ENCODE results near the gene C9orf40. TPM values are rescaled to one million over a fixed set of nuclear protein-coding genes. Genes with fewer than 3 reads are reported as not detected.

Gene C9orf40
- total and polyA plus RNA-seq, 2 of the 4 experiments (the other 2 are of a cell fraction): 0.36 to 1.9 TPM

- H4K5ac ChIP-seq (ENCODE audit: low read depth, low read length): no peak overlapping the region
- no peaks in the 10 kb centered on the region for H3K36me3 ChIP-seq (ENCODE audit: control insufficient read depth, insufficient read depth, low read length)
- no peaks in the 10 kb centered on the region for H4K20me1 ChIP-seq (ENCODE audit: insufficient read depth, low read length)
- ATAC-seq (ENCODE audit: low read depth) (no peak), DNase-seq (no peak)
- no peak overlapping the region for H2BK20ac ChIP-seq (ENCODE audit: low read depth, low read length)
- no peak overlapping the region for H2AK5ac ChIP-seq (ENCODE audit: low read depth, low read length)
- no TSS peak for BruUV-seq (replicated peaks)
- H2AK9ac ChIP-seq (replicated peaks; ENCODE audit: low read depth, low read length, poor library complexity): no peak overlapping the region
- H3K79me1 ChIP-seq (ENCODE audit: low read depth in 1 of 2, low read length in 2 of 2): no peaks in the 10 kb centered on the region
- H4K8ac ChIP-seq (ENCODE audit: low read depth in 2 of 2, low read length in 2 of 2): no peak overlapping the region
- no peak overlapping the region for H3K4me3 ChIP-seq (ENCODE audit: insufficient read depth, low read depth, low read length)
- H3K27ac ChIP-seq (ENCODE audit: insufficient read depth, low read length): no peak overlapping the region
- peaks cover 5% of the 10 kb centered on the region for H3K9me3 ChIP-seq (ENCODE audit: control insufficient read depth, insufficient read depth, low read length)
- H3K18ac ChIP-seq (ENCODE audit: low read depth, low read length): no peak overlapping the region
- H3K9me1 ChIP-seq (ENCODE audit: insufficient read depth, low read length): no peaks in the 10 kb centered on the region
- no peak for TF ChIP-seq MAFK (IDR thresholded peaks at IDR 0.05; ENCODE audit: low read depth, low read length)
- no peak for TF ChIP-seq SMC3 (IDR thresholded peaks at IDR 0.05; ENCODE audit: low read depth, low read length)
- no peak for TF ChIP-seq NFE2L2 (IDR thresholded peaks at IDR 0.05; ENCODE audit: low read depth, low read length)
- no peak for TF ChIP-seq USF2 (IDR thresholded peaks at IDR 0.05; ENCODE audit: low read depth, low read length)
- no peak for TF ChIP-seq RAD21 (IDR thresholded peaks at IDR 0.05; ENCODE audit: low read length)
- no peak for TF ChIP-seq RCOR1 (IDR thresholded peaks at IDR 0.05; ENCODE audit: insufficient replicate concordance, low read length)
- no peak for TF ChIP-seq FOS (IDR thresholded peaks at IDR 0.05; ENCODE audit: low read depth, low read length)
- TF ChIP-seq CHD1 (IDR thresholded peaks at IDR 0.05; ENCODE audit: low read depth, low read length): no peak
- no peak for TF ChIP-seq BHLHE40 (IDR thresholded peaks at IDR 0.05; ENCODE audit: low read depth, low read length)
- no peak for TF ChIP-seq CTCF (conservative IDR thresholded peaks at IDR 0.05; ENCODE audit: low read depth, low read length)
- no peak for TF ChIP-seq POLR2A (IDR thresholded peaks at IDR 0.05; ENCODE audit: low read depth, low read length)
- TF ChIP-seq MXI1 (IDR thresholded peaks at IDR 0.05; ENCODE audit: borderline replicate concordance, low read depth, low read length): no peak
- TF ChIP-seq RFX5 (IDR thresholded peaks at IDR 0.05; ENCODE audit: low read depth, low read length): no peak
- no peak for TF ChIP-seq CEBPB (IDR thresholded peaks at IDR 0.05; ENCODE audit: low read depth, low read length)
- TF ChIP-seq MAZ (IDR thresholded peaks at IDR 0.05; ENCODE audit: borderline replicate concordance, low read depth, low read length): no peak
- TF ChIP-seq, protein P1, sequence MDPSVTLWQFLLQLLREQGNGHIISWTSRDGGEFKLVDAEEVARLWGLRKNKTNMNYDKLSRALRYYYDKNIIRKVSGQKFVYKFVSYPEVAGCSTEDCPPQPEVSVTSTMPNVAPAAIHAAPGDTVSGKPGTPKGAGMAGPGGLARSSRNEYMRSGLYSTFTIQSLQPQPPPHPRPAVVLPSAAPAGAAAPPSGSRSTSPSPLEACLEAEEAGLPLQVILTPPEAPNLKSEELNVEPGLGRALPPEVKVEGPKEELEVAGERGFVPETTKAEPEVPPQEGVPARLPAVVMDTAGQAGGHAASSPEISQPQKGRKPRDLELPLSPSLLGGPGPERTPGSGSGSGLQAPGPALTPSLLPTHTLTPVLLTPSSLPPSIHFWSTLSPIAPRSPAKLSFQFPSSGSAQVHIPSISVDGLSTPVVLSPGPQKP (IDR thresholded peaks at IDR 0.05; ENCODE audit: borderline replicate concordance, low read depth, low read length): no peak
- no CpG with 5 or more reads among the region's 1 CpG for WGBS, 2 experiments (ENCODE audit: extremely low coverage in 2 of 2, insufficient read length in 1 of 2)
- intact Hi-C loops (cut with micrococcal nuclease): no loop called here
- no peak overlapping the region for H2BK5ac ChIP-seq (ENCODE audit: low read depth, low read length, poor library complexity, severe bottlenecking)
- H3K4me1 ChIP-seq (ENCODE audit: control insufficient read depth, insufficient read depth, low read length): no peaks in the 10 kb centered on the region
- no peak overlapping the region for H2BK15ac ChIP-seq (ENCODE audit: low read depth, low read length)
- no peaks in the 10 kb centered on the region for H3K27me3 ChIP-seq (ENCODE audit: control insufficient read depth, insufficient read depth, low read length)
- H2BK120ac ChIP-seq (ENCODE audit: low read depth, low read length): no peak overlapping the region
- H2AFZ ChIP-seq (replicated peaks; ENCODE audit: low read length, poor library complexity): no peak overlapping the region
- H3K23ac ChIP-seq (ENCODE audit: low read depth, low read length): no peak overlapping the region
- dilution Hi-C loops (cut with HindIII; ENCODE audit: low sequenced_read_pairs, unreplicated experiment): no loop called here
- no peak overlapping the region for H3K14ac ChIP-seq (replicated peaks; ENCODE audit: low read depth, low read length)
- H3K56ac ChIP-seq (ENCODE audit: extremely low read depth, insufficient read depth, low read length): no peak overlapping the region
- H4K91ac ChIP-seq (ENCODE audit: insufficient read depth, low read depth, low read length): no peak overlapping the region
- in situ Hi-C loops (cut with MboI; ENCODE audit: low sequenced_read_pairs): no loop called here
- POLR2A ChIA-PET (ENCODE audit: unreplicated experiment): no interaction called here
- H3K4ac ChIP-seq (ENCODE audit: low read depth, low read length): no peak overlapping the region
- CTCF ChIA-PET: no interaction called here
- no peak overlapping the region for H3K9ac ChIP-seq (ENCODE audit: low read depth, low read length)
- H3K4me2 ChIP-seq (ENCODE audit: low read depth, low read length): no peak overlapping the region
Measured at GRCh38 chr9:74961496-74961895, 8.8 kb upstream of the C9orf40 start.
